Mesothelial cell of epicardium (in vitro differentiated cells): Measurements from ENCODE around the gene MINDY4. TPM values are rescaled to one million over a fixed set of nuclear protein-coding genes. Genes with fewer than 3 reads are reported as not detected.

Source experiments
- DNase-seq, 2 experiments: peaks; one replicate each; pipeline ENCODE4 v3.0.0; 2021; ENCODE audit warnings: low spot score in 2 of 2; ENCODE audit not compliant: unreplicated experiment in 2 of 2
- H3K27ac Mint-ChIP-seq: 2 replicates; pipeline ENCODE4 v1.8.0; 2021; ENCODE audit warnings: mixed read lengths
- H3K27me3 Mint-ChIP-seq: 2 replicates; pipeline ENCODE4 v1.8.0; 2021; ENCODE audit warnings: low read depth, mixed read lengths
- H3K36me3 Mint-ChIP-seq: 2 replicates; pipeline ENCODE4 v1.8.0; 2021; ENCODE audit warnings: mixed read lengths
- H3K4me1 Mint-ChIP-seq: 2 replicates; pipeline ENCODE4 v1.8.0; 2021; ENCODE audit warnings: mixed read lengths
- H3K4me3 Mint-ChIP-seq: 2 replicates; pipeline ENCODE4 v1.8.0; 2021; ENCODE audit warnings: mild to moderate bottlenecking, moderate library complexity, mixed read lengths
- H3K9me3 Mint-ChIP-seq: 2 replicates; pipeline ENCODE4 v1.8.0; 2021; ENCODE audit warnings: mixed read lengths
- total RNA-seq: library from RNA; stranded (reverse); gene quantifications from 3 replicates; pipeline ENCODE4 v1.2.1, GENCODE V29; 2021
- TF ChIP-seq, protein P1 (sequence below): fragments of 200-600 bp; sonication (generic); IDR thresholded peaks from one replicate; pipeline ENCODE4 v1.5.0; 2021; ENCODE audit warnings: antibody characterized with exemption; ENCODE audit not compliant: unreplicated experiment

Gene MINDY4
- total RNA-seq, 1 donor from 2014 or later = 10.8 TPM

DNA sequence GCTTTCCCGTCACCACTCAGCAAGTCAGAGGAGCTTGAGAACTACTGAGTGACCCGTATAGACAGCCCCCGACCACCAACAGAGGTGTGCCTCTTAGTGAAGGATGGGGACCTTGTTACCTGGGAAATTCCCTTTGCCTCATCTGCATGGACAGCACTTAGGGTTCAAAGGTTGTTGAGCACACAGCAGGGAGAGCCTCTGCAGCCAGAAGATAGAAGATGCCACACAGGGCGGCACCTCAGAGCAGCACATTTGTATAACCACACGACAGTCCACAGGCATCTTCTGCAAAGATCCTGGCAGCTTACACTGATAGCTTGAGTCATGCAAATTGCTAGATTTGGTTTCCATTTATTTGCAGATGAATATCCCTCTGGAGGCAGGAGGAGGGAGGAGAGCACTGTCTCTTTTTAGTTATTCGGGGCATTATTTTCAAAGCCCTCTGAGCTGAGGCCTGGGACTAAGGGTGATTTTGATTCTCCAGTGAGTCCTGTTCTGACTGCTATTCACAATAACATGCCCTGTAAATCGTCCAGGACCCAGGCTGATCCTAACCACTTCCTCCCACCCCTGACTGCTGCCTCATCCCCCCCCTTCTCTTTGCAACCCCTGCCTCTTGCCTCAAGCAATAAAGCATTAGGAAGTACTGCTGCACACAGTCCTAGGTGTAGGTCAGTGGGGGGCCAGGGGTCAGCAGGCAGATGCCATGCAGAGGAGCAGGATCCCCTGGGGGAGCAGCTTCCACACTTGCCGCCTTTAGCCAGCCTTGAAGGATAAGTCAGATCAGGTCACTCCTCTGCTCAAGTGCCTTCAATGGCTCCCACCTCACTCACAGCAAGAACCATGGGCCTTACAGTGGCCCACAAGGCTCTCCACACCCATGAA is 43.9 kb upstream of the MINDY4 start:
- H3K4me3 Mint-ChIP-seq = no peak overlapping the region
- TF ChIP-seq, protein P1, sequence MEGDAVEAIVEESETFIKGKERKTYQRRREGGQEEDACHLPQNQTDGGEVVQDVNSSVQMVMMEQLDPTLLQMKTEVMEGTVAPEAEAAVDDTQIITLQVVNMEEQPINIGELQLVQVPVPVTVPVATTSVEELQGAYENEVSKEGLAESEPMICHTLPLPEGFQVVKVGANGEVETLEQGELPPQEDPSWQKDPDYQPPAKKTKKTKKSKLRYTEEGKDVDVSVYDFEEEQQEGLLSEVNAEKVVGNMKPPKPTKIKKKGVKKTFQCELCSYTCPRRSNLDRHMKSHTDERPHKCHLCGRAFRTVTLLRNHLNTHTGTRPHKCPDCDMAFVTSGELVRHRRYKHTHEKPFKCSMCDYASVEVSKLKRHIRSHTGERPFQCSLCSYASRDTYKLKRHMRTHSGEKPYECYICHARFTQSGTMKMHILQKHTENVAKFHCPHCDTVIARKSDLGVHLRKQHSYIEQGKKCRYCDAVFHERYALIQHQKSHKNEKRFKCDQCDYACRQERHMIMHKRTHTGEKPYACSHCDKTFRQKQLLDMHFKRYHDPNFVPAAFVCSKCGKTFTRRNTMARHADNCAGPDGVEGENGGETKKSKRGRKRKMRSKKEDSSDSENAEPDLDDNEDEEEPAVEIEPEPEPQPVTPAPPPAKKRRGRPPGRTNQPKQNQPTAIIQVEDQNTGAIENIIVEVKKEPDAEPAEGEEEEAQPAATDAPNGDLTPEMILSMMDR = no peak
- H3K27me3 Mint-ChIP-seq = peaks cover 35% of the 10 kb centered on the region
- no peaks in the 10 kb centered on the region for H3K9me3 Mint-ChIP-seq
- no peak overlapping the region for H3K27ac Mint-ChIP-seq
- no peak for DNase-seq
- peaks cover 12% of the 10 kb centered on the region for H3K4me1 Mint-ChIP-seq
- no peaks in the 10 kb centered on the region for H3K36me3 Mint-ChIP-seq

DNA sequence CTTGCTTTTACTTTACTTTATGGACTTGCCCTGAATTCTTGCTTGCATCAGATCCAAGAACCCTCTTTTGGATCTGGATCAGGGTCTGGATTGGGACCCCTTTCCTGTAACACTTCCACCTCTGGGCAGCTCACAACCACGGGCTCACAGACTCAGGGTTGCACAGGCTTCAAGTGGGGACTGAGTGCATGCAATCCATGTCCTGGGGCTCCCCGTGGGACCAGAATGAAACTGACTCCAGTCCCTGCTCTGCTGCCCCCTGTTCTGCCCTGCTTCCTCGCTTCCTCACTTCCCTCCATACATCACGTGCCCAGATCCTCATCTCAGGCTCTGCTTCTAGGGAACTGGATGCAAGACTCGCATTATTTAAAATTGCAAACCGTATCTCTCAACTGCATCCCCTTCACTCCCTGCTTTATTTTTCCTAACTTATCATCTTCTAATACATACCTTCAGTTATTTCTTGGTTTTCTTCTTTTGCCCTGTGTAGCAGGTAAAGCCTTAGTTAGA is 42.6 kb upstream of the MINDY4 start:
- peaks cover 12% of the 10 kb centered on the region for H3K4me1 Mint-ChIP-seq
- H3K36me3 Mint-ChIP-seq = no peaks in the 10 kb centered on the region
- no peak for DNase-seq
- no peak overlapping the region for H3K27ac Mint-ChIP-seq
- TF ChIP-seq, protein P1 = no peak
- H3K9me3 Mint-ChIP-seq = no peaks in the 10 kb centered on the region
- no peak overlapping the region for H3K4me3 Mint-ChIP-seq
- H3K27me3 Mint-ChIP-seq = peaks cover 33% of the 10 kb centered on the region

DNA sequence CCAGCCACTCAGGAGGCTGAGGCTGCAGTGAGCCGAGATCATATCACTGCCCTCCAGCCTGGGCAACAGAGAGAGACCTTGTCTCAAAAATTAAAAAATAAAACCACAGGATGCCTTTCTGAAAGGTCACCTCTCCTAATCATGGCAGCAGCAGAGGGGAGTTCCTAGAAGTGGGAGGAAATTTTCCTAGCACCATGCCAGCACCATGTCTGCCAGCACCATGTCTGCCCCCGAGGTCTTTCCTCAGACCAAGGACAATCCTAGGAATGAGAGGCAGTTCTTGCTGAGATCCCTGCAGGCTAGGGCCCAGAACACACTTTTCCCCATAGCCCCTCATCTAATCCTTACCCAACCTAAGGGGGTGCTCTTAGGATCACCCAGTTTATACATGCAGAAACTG is 41.6 kb upstream of the MINDY4 start:
- peaks cover 12% of the 10 kb centered on the region for H3K4me1 Mint-ChIP-seq
- no peak overlapping the region for H3K27ac Mint-ChIP-seq
- H3K9me3 Mint-ChIP-seq = no peaks in the 10 kb centered on the region
- no peak for DNase-seq
- H3K27me3 Mint-ChIP-seq = peaks cover 39% of the 10 kb centered on the region
- TF ChIP-seq, protein P1 = no peak
- no peak overlapping the region for H3K4me3 Mint-ChIP-seq
- no peaks in the 10 kb centered on the region for H3K36me3 Mint-ChIP-seq

DNA sequence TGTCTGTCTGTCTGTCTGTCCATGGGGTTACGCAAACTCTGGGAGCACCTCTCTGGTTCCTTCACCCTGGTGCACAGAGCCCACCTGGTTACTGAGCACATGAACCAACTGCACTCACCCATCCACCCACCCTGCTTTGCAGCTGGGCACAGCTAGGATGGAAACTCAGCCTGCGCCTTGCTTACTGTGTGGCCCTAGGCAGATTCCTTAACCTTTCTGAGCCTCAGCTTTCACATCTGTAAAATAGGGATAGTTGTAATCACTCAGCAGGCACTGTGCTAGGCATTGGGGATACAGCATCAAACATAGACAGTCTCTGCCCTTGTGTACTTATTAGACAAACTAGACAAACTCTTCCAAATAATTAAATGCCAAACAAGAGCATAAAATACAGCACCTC is 41.1 kb upstream of the MINDY4 start:
- H3K9me3 Mint-ChIP-seq = no peaks in the 10 kb centered on the region
- H3K4me3 Mint-ChIP-seq = no peak overlapping the region
- H3K27ac Mint-ChIP-seq = no peak overlapping the region
- no peak for DNase-seq
- peaks cover 36% of the 10 kb centered on the region for H3K27me3 Mint-ChIP-seq
- peaks cover 12% of the 10 kb centered on the region for H3K4me1 Mint-ChIP-seq
- TF ChIP-seq, protein P1 = no peak
- no peaks in the 10 kb centered on the region for H3K36me3 Mint-ChIP-seq

DNA sequence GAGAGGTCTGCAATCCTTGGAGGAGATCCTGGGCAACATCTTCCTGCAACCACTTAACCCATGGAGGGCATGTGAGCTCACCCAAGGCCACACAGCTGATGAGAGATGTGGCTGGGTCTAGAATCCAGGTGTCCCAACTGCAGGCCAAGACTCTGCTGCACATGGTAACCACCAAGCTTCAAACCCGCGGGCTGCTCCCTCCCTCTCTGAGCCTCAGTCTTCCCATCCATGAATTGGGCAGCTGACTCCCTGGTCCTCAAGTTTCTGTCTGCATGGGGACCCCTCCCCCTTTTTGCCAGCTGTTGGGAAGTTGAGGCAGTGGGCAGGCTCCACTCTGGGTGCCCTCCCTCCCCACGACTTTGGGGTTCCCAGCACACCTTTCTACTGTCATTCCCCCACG is 40.2 kb upstream of the MINDY4 start:
- Mint-ChIP-seq H3K4me3 (no peak overlapping the region), H3K27me3 (peaks cover 39% of the 10 kb centered on the region), H3K27ac (no peak overlapping the region), H3K36me3 (no peaks in the 10 kb centered on the region), H3K9me3 (no peaks in the 10 kb centered on the region), H3K4me1 (peaks cover 8% of the 10 kb centered on the region)
- no peak for DNase-seq
- TF ChIP-seq, protein P1 = no peak
